K562 (cell line): Measurements from ENCODE around the gene OR2F2. TPM values are rescaled to one million over a fixed set of nuclear protein-coding genes. Genes with fewer than 3 reads are reported as not detected.
A peak's percentile ranks its signal among the peaks of the same experiment; 100 is the strongest.

ENCODE experiments used
- CGGBP1 ChIP-seq: fragments of 250-450 bp; sonication (Bioruptor Pico); IDR thresholded peaks from 2 replicates; pipeline ENCODE4 v1.9.0; 2021; ENCODE audit warnings: mild to moderate bottlenecking
- CHCHD3 ChIP-seq: fragments of 250-450 bp; sonication (Bioruptor Pico); IDR thresholded peaks from 2 replicates; pipeline ENCODE4 v2.1.2; 2022; ENCODE audit warnings: mild to moderate bottlenecking
- EWSR1 ChIP-seq: fragments of 450-650 bp; IDR thresholded peaks from 2 replicates; pipeline ENCODE4 v1.6.1; 2018; ENCODE audit warnings: borderline replicate concordance, mild to moderate bottlenecking, low read depth, moderate library complexity; ENCODE audit not compliant: partially characterized antibody
- FOS ChIP-seq: IDR thresholded peaks from 3 replicates; pipeline ENCODE4 v1.6.1; 2011; ENCODE audit not compliant: insufficient read length; ENCODE audit errors: extremely low read depth
- HMGXB4 ChIP-seq: sonication (generic); formaldehyde crosslinking; IDR thresholded peaks from 2 replicates; pipeline ENCODE4 v1.8.1; 2023; ENCODE audit warnings: mild to moderate bottlenecking, missing genetic modification reagents
- KLF16 ChIP-seq: IDR thresholded peaks from 2 replicates; pipeline ENCODE4 v1.6.1; 2016; ENCODE audit warnings: antibody characterized with exemption
- NONO ChIP-seq, 2 experiments: fragments of 200-400 bp in 1 of 2; fragments of 450-650 bp in 1 of 2; formaldehyde crosslinking in 1 of 2; IDR thresholded peaks; 2 replicates each; pipeline ENCODE4 v1.6.1; 2017; ENCODE audit warnings: low read depth in 2 of 2, mild to moderate bottlenecking in 2 of 2, moderate library complexity in 2 of 2, low read length in 1 of 2
- POLR2AphosphoS5 ChIP-seq: IDR thresholded peaks from 2 replicates; pipeline ENCODE4 v1.6.1; 2011; ENCODE audit warnings: mild to moderate bottlenecking, low read depth, low read length, moderate library complexity; ENCODE audit not compliant: control insufficient read depth, insufficient read depth
- PYGO2 ChIP-seq: fragments of 450-650 bp; IDR thresholded peaks from 2 replicates; pipeline ENCODE4 v1.6.1; 2016; ENCODE audit warnings: mild to moderate bottlenecking, missing genetic modification characterization, moderate library complexity, missing compliant biosample characterization
- SREBF2 ChIP-seq: sonication (generic); formaldehyde crosslinking; IDR thresholded peaks from 2 replicates; pipeline ENCODE4 v1.4.0; 2020; ENCODE audit warnings: mild to moderate bottlenecking, missing genetic modification reagents
- TEAD1 ChIP-seq, 2 experiments: fragments of 450-650 bp in 1 of 2; sonication (generic) in 1 of 2; formaldehyde crosslinking; IDR thresholded peaks; 2 replicates each; pipeline versions ENCODE4 v1.4.0 to v1.8.0; 2020 to 2022; ENCODE audit warnings: mild to moderate bottlenecking in 2 of 2, missing genetic modification reagents in 1 of 2
- TGIF2 ChIP-seq: sonication (generic); formaldehyde crosslinking; IDR thresholded peaks from 2 replicates; pipeline ENCODE4 v1.8.1; 2022; ENCODE audit warnings: mild to moderate bottlenecking, missing genetic modification reagents, moderate library complexity
- ZBTB2 ChIP-seq: fragments of 450-650 bp; IDR thresholded peaks from 2 replicates; pipeline ENCODE4 v1.6.1; 2016; ENCODE audit warnings: antibody characterized with exemption
- ZKSCAN8 ChIP-seq: fragments of 200-800 bp; sonication (Bioruptor generic); IDR thresholded peaks from 2 replicates; pipeline ENCODE4 v1.6.1; 2016; ENCODE audit warnings: missing genetic modification characterization, missing compliant biosample characterization
- ZNF124 ChIP-seq: sonication (generic); formaldehyde crosslinking; IDR thresholded peaks from 2 replicates; pipeline ENCODE4 v1.8.1; 2022; ENCODE audit warnings: missing genetic modification reagents
- ZNF143 ChIP-seq: sonication (generic); formaldehyde crosslinking; IDR thresholded peaks from 2 replicates; pipeline ENCODE4 v1.9.0; 2022; ENCODE audit warnings: mild to moderate bottlenecking, missing genetic modification reagents
- ZNF175 ChIP-seq: fragments of 200-800 bp; sonication (Bioruptor generic); IDR thresholded peaks from 2 replicates; pipeline ENCODE4 v1.6.1; 2016; ENCODE audit warnings: low read depth, mild to moderate bottlenecking, missing genetic modification characterization, missing compliant biosample characterization
- ZNF695 ChIP-seq: fragments of 450-650 bp; formaldehyde crosslinking; IDR thresholded peaks from 2 replicates; pipeline ENCODE4 v1.4.0; 2020; ENCODE audit warnings: mild to moderate bottlenecking, moderate library complexity
- polyA plus RNA-seq, 8 experiments: library from polyadenylated mRNA; depleted of rRNA in 4 of 8; stranded (reverse) in 5 of 8; unstranded in 3 of 8; fragments of >200 nt; fragmentation: Nextera tagmentation in 2 of 8; fragmentation: Illumina TruSeq in 1 of 8; extraction: Ambion mirVana in 2 of 8; extraction: Trizol in 1 of 8; gene quantifications; 2 replicates each; pipeline versions ENCODE4 v1.2.1 to v1.2.3, GENCODE V29; 2011 to 2014; ENCODE audit warnings: inconsistent platforms in 1 of 8, missing spikeins in 1 of 8
- total RNA-seq, 7 experiments: library from RNA; depleted of rRNA in 6 of 7; stranded (reverse); fragments of >200 nt in 6 of 7; fragmentation: Illumina TruSeq in 2 of 7; extraction: Trizol in 2 of 7; gene quantifications; 2 replicates each; pipeline versions ENCODE4 v1.2.1 to v1.2.3, GENCODE V29; 2011 to 2021; ENCODE audit warnings: low replicate concordance in 1 of 7

OR2F2 gene
- total and polyA plus RNA-seq, 9 of the 15 experiments (the other 6 are each of a cell fraction or from before 2014, with no cell fraction given): not detected

GRCh38 chr7:143901668-143902331, 33.2 kb upstream of the OR2F2 start, which contains the start of gene TCAF1 (continued):
- TF ChIP-seq NONO (IDR thresholded peaks at IDR 0.05; ENCODE audit: low read depth in 2 of 2, low read length in 1 of 2): no peak
- TF ChIP-seq PYGO2 (tag): no peak
- TF ChIP-seq POLR2AphosphoS5: peak; percentile 91
- TF ChIP-seq TGIF2: no peak; the same call in 1 of the 2 replicates
- no peak for TF ChIP-seq SREBF2 (CRISPR knock-in tag)
- TF ChIP-seq ZBTB2: peak; percentile 67; the same call in 1 of the 2 replicates
- TF ChIP-seq TEAD1 (CRISPR knock-in tag; IDR thresholded peaks at IDR 0.05): peak in 1 of 2 experiments; percentile 90; a peak in 2 of 4 replicates
- TF ChIP-seq KLF16: peak; percentile 25; the same call in 1 of the 2 replicates
- TF ChIP-seq HMGXB4 (CRISPR knock-in tag): no peak; the same call in 1 of the 2 replicates
- no peak for TF ChIP-seq ZNF124
- TF ChIP-seq CGGBP1 (CRISPR knock-in tag): no peak
- TF ChIP-seq ZNF143 (CRISPR knock-in tag): 0 out of 2 replicates have a peak, but pooled peaks have one; percentile 37
- no peak for TF ChIP-seq FOS
- TF ChIP-seq EWSR1: no peak
- TF ChIP-seq CHCHD3 (CRISPR knock-in tag): no peak
- no peak for TF ChIP-seq ZNF175 (CRISPR knock-in tag)
- TF ChIP-seq ZNF695 (CRISPR knock-in tag): no peak
- no peak for TF ChIP-seq ZKSCAN8 (CRISPR knock-in tag)
